HG03064 (cell line): ENCODE measurements around the gene NEU1.
"Not testable (repeated sequence)": the region's sequence is repeated elsewhere in the genome, so short reads cannot be mapped to it uniquely, and the experiment has no call there.

Source experiments
- ATAC-seq: cut with Tn5 transposase; IDR thresholded peaks from one replicate; pipeline ENCODE4 v1.9.1; 2021; ENCODE audit warnings: low read depth; ENCODE audit not compliant: unreplicated experiment

NEU1 gene

GRCh38 chr6:31847276-31847978, 15.2 kb downstream of the NEU1 start:
- ATAC-seq: no peak

GRCh38 chr6:31844507-31844906, 18.1 kb downstream of the NEU1 start:
- ATAC-seq: no peak

DNA sequence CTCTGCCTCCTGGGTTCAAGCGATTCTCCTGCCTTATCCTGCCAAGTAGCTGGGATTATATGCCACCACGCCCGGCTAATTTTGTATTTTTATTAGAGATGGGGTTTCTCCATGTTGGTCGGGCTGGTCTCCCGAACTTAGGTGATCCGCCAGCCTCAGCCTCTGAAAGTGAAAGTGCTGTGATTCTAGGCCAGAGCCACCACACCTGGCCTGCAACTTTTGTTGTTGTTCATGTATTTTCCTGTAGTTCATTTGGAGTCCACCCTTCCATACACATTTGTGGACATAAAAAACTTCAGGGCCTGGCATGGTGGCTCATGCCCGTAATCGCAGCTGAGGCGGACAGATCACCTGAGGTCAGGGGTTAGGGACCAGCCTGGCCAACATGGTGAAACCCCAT, 20.6 kb downstream of the NEU1 start:
- no peak for ATAC-seq

GRCh38 chr6:31839779-31840126, 22.9 kb downstream of the NEU1 start:
- ATAC-seq: not testable (repeated sequence)

GRCh38 chr6:31838968-31839367, 23.7 kb downstream of the NEU1 start:
- ATAC-seq: no peak

DNA sequence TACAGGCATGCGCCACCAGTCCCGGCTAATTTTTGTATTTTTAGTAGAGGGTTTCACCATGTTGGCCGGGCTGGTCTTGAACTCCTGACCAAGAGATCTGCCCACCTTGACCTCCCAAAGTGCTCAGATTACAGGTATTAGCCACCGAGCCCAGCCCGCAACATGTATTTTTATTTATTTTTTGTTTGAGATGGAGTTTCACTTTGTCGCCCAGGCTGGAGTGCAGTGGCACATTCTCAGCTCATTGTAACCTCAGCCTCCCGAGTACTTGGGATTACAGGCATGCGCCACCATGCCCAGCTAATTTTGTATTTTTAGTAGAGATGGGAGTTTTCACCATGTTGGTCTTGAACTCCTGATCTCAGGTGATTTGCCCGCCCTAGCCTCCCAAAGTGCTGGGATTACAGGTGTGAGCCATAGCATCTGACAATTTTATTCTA, 24.5 kb downstream of the NEU1 start:
- ATAC-seq: not testable (repeated sequence)

- ATAC-seq: no peak
Observed at GRCh38 chr6:31837369-31838113, 25.1 kb downstream of the NEU1 start.

GRCh38 chr6:31836474-31837368, 25.9 kb downstream of the NEU1 start:
- ATAC-seq: no peak

DNA sequence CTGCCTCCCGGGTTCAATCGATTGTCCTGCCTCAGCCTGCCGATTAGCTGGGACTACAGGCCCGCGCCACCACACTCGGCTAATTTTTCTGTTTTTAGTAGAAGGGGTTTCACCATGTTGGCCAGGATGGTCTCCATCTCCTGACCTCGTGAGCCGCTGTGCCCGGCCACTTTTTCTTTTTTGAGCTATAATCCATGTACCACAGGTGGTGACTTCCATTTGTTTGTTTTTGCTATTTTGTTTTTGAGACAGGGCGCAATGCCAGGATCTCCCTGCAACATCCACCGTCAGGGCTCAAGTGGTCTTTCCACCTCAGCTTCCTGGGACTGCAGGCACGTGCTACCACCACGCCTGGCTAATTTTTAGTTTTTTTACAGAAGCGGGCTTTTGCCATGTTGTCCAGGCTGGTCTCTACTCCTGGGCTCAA, 26.6 kb downstream of the NEU1 start:
- no peak for ATAC-seq

GRCh38 chr6:31834367-31835250, 28.0 kb downstream of the NEU1 start:
- peak; percentile 39 for ATAC-seq

- ATAC-seq: no peak
Observed at GRCh38 chr6:31831350-31832215, 31.0 kb downstream of the NEU1 start.

DNA sequence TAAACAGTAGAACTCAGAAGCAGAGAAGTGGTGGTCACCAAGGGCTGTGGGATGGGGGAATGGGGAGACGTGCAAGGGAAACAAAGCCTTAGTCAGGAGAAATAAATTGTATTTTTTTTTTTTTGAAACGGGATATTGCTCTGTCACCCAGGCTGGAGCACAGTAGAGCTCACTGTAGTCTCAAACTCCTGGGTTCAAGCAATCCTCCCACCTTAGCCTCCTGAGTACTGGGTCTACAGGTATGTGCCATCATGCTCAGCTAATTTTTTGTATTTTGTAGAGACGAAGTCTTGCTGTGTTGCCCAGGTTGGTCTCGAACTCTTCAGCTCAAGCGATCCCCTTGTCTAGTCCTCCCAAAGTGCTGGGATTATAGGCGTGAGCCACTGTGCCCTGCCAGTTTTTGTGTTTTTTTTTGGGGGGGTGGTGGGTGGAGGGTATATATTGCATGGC, 31.7 kb downstream of the NEU1 start:
- no peak for ATAC-seq

- ATAC-seq: no peak
Observed at GRCh38 chr6:31829633-31830283, 32.9 kb downstream of the NEU1 start.

- ATAC-seq: peak; percentile 45
Observed at GRCh38 chr6:31827286-31828079, 35.1 kb downstream of the NEU1 start, which contains the start of gene HSPA1B. Gene HSPA1B, plus strand, starts transcription at chr6:31827738. Its CDS starts 213 bp downstream, at chr6:31827951.

DNA sequence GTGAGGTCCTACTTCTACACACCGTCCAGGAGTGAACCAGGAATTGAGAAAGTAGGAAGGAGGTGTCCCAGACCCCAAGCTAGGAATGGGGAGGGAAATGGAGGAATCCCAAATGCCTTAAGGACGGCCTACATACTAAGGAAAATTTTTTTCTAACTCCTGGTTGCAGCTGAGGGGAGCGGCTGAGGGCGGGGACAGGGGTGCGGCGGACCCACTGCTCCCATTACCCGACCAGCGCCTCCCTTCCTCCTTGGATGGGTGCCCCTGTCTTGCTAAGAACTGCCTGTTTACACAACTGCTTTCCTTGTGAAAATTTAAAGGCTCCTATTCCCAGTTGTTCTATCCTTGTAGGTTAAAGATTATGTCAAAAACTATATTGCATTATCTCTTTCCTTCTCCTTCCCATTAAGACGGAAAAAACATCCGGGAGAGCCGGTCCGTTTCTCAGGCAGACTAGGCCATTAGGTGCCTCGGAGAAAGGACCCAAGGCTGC, 35.8 kb downstream of the NEU1 start:
- ATAC-seq: no peak

DNA sequence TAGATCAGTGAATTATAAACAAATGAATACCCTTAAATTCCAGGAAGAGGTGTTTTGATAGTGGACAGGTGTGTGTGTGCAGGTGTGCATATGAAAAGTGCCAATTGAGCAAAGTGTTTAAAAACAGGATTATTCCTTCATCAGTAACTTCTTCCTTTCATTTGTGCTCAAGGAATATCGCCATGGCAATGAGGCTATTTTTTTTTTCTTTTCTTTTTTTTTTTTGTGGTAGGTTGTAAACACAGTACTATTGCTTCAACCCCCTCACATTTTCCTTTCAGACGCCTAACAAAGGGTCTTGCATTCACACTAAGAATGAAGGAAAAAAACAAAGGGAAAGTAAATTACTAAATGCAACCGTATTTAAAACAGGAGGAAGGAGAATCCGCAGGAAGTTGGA, 37.1 kb downstream of the NEU1 start:
- no peak for ATAC-seq

DNA sequence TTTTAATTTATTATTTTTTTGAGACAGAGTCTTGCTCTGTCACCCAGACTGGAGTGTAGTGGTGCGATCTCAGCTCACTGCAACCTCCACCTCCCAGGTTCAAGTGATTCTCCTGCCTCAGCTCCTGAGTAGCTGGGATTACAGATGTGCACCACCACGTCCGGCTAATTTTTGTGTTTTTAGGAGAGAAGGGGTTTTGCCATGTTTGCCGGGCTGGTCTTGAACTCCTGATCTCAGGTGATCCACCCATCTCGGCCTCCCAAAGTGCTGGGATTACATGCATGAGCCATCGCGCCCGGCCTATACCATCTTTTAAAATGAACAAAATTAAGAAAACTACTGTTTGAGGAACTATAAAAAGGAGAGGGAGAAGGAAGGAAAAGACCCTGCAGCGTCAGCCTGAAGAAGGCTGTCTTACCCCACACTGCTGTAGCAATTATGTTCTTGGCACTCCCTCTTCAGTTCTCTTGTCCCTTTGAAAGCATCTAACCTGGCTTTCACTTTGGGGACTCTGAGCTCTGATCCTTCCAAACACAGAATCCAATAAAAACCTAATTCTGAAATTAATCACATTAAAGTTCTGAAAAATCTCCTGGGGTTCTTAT, 38.9 kb downstream of the NEU1 start:
- not testable (repeated sequence) for ATAC-seq
